Measurements from ENCODE around the gene CLSTN1.

Gene CLSTN1

GRCh38 chr1:9710037-9710436, 113.7 kb downstream of the CLSTN1 start:
- DNase-seq, result no peak

- DNase-seq, result no peak
Observed at GRCh38 chr1:9706178-9706577, 117.6 kb downstream of the CLSTN1 start.

GRCh38 chr1:9705337-9706093, 118.2 kb downstream of the CLSTN1 start:
- DNase-seq, result no peak

GRCh38 chr1:9703681-9704080, 120.1 kb downstream of the CLSTN1 start:
- no peak for DNase-seq

GRCh38 chr1:9703165-9703509, 120.6 kb downstream of the CLSTN1 start:
- DNase-seq, result no peak

- DNase-seq, result no peak
Observed at GRCh38 chr1:9701665-9702064, 122.1 kb downstream of the CLSTN1 start.

- no peak for DNase-seq
Observed at GRCh38 chr1:9700340-9700739, 123.4 kb downstream of the CLSTN1 start.

GRCh38 chr1:9699361-9699760, 124.4 kb downstream of the CLSTN1 start:
- no peak for DNase-seq

- no peak for DNase-seq
Observed at GRCh38 chr1:9696793-9697192, 127.0 kb downstream of the CLSTN1 start.

GRCh38 chr1:9691691-9692090, 132.1 kb downstream of the CLSTN1 start:
- DNase-seq, result no peak

- DNase-seq, result no peak
Observed at GRCh38 chr1:9691108-9691445, 132.7 kb downstream of the CLSTN1 start.

- DNase-seq, result no peak
Observed at GRCh38 chr1:9690440-9691107, 133.2 kb downstream of the CLSTN1 start.

- DNase-seq, result no peak
Observed at GRCh38 chr1:9689971-9690381, 133.8 kb downstream of the CLSTN1 start.

GRCh38 chr1:9689011-9689706, 134.6 kb downstream of the CLSTN1 start:
- peak; percentile 73 for DNase-seq

- no peak for DNase-seq
Observed at GRCh38 chr1:9688599-9688998, 135.2 kb downstream of the CLSTN1 start.

GRCh38 chr1:9687874-9688582, 135.7 kb downstream of the CLSTN1 start:
- no peak for DNase-seq

- peak; percentile 62 for DNase-seq
Observed at GRCh38 chr1:9687120-9687873, 136.5 kb downstream of the CLSTN1 start.

- no peak for DNase-seq
Observed at GRCh38 chr1:9684801-9685200, 139.0 kb downstream of the CLSTN1 start.

- no peak for DNase-seq
Observed at GRCh38 chr1:9680828-9681227, 142.9 kb downstream of the CLSTN1 start.

- DNase-seq, result no peak
Observed at GRCh38 chr1:9680091-9680490, 143.7 kb downstream of the CLSTN1 start.

All from COR-L47 (cell line).